Sciatic nerve (tissue), 2 donors: ENCODE data around the gene AFF2. TPM values are rescaled to one million over a fixed set of nuclear protein-coding genes. Genes with fewer than 3 reads are reported as not detected.

Source experiments
- ATAC-seq: fragments of 200-7000 bp; cut with Tn5 transposase; one replicate; pipeline ENCODE4 v1.9.1; 2020; ENCODE audit warnings: mild to moderate bottlenecking, moderate library complexity
- DNase-seq: peaks from one replicate; pipeline ENCODE4 v3.0.0-alpha.2; 2020; ENCODE audit warnings: low spot score
- intact Hi-C: fragments of 100-400 bp; cut with DNase I; formaldehyde crosslinking; loops from one replicate; pipeline ENCODE4 v1.14.2; 2022
- total RNA-seq: library from RNA; stranded (reverse); fragmentation: NEBNext Ultra II Directional; extraction: Animal tissue kit (Norgen Biotek cat#: 25700); gene quantifications from one replicate; pipeline ENCODE4 v1.2.1, GENCODE V29; 2021
- donor health status: DM: no; HTN: no; CAD: no.
- donor health status: DM: no; HTN: no; CAD: no.

Gene AFF2
- total RNA-seq, 1 donor from 2014 or later: 7.6 TPM

DNA sequence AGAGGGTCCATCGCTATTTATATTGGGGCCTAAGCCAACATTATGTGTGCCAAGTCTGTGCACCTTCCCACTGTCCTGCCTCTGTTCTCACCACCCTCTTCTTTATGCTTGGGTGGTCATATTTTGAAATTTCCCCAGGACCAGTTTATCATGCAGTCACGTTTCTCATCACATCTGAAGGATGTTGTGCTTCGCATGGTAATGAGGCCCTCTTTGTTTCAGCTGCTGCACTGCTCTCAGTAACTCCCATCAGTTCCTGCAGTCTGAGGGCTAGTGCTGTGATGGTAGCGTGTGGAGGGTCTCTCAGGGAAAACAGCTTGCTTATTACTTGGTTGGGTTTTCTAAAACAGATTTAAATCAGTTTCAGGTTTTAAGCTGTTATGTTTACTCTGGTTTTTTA lies 288.0 kb downstream of the AFF2 start:
- intact Hi-C loops: no loop called here
- no peak for DNase-seq
- ATAC-seq: no peak

DNA sequence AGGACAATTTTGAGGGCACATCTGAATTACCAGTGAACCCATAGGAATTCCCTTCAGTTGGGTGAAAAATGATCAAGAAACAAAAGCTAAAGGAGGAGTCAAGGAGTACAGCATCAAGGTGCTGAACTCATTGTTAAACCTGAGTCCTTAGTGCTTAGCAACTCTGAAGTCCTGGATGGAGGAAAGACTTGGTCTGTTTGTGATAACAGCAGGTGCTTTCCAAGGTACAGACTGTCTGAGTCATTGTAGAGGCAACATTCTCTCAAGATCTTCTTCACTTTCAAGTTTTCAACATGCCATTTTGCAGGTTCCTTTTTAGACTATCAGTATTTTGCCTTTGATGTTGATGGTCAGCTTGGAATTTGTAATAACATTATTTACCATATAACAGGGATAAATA lies 293.9 kb downstream of the AFF2 start:
- no peak for ATAC-seq
- intact Hi-C loops: no loop called here

DNA sequence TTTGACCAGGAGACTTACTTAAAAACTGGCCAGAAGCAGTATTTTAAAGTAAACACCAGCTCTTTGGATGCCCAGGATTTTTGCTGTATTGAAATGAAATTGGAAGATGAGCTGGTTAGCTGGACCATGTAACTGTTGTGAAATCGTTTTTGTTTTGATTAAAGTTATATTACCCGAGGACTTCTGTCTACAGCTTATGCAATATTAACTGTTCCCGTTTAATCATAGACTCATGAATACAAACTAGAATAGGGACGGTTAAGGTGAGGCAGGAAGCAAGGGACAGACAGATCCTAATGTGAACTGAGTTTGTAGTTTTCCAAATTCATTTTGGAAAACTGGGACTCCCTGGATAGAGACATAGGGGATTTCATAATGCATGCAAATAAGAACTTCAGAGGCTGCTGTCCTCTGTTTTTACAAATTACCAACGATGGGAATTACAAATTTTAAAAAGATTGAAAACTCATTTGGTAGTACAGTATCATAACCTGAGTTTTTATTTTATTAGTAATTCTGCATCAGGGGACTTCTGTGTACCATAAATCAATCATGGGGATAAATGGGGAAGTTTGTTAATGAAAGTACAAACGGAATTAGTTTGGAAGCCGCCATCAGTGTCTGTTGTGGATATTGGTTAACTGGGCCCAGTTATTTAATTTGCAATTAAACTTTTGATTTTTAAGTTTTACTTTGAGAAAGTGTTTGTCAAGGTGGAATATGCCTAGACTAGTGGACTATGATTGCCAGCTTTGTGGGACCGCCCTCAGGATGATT lies 304.4 kb downstream of the AFF2 start:
- intact Hi-C loops: no loop called here
- peak; percentile 62 for ATAC-seq

More for the DNA sequence above, 293.9 kb downstream of the AFF2 start:
- no peak for DNase-seq

DNA sequence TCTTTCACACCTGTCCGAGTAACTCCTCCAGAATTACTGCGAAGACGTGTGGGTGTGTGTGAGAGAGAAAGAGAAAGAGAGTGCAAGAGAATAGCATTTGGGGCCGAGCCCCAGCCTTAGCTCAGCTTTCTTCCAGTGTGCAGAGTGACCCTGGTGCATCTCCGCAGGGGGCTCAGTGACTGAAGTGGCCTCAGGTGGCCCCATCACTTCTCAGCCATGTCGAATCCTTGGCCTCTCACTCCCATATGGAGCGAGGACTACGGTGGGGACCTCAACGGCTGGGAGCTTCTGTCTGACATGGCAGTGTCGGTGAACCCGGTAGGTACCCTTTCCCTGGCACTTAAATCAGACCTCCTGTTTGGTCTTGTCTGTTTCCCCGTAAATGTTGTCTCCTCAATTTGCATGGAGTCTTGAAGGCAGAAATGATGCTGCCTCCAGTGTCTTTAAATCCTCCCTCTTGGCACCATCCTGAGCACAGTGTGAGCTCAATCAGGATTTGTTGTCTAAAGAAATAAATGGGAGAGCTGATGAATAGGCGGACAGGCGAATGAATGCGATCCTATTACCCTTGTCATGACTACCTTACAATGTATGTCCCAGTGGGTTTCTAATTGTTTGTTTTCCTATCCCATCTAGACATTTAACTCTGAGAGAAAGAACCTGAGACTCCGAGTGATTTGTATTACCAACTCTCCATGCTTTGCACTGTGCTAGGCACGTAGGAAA lies 305.9 kb downstream of the AFF2 start:
- intact Hi-C loops: no loop called here
- DNase-seq (no peak), ATAC-seq (no peak)

More for the DNA sequence above, 304.4 kb downstream of the AFF2 start:
- no peak for DNase-seq

DNA sequence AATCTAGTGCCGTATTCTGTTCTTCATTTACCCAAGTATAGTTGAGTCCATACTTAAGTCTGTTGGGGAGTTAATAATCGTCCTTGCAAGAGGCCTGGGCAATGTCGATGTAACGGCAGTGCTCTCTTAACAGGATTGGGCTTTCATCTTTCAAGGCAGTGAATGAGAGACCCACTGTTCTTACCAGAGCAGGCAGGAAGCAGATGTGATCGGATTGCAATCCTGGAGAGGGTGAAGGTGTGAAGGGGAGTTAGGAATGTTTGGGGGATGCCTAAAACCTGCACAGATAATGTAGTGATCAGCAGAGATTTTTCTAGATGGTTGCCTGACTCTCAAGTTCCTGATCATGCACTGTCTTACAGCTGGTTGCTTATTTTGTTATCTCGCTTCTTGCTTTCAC lies 308.4 kb downstream of the AFF2 start:
- ATAC-seq: no peak
- no peak for DNase-seq
- intact Hi-C loops: no loop called here

DNA sequence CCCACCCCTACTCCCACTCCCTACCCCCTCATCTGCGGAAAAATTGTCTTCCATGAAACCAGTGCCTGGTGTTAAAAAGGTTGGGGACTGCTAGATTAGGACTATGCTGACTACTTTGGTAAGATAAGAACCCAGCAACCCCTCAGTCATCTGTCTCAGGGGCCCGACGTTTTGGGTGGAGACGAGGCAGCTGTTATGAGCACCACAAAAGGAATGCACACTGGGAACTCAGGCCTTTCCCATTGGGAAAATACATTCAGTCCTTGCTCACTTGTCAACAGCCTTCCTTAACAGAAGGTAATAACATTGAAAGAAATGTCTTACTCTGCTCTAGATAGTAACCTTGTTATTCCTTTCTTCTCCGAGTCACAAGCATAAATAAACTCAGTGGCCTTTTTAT lies 310.8 kb downstream of the AFF2 start:
- DNase-seq (no peak), ATAC-seq (no peak)
- intact Hi-C loops: no loop called here

DNA sequence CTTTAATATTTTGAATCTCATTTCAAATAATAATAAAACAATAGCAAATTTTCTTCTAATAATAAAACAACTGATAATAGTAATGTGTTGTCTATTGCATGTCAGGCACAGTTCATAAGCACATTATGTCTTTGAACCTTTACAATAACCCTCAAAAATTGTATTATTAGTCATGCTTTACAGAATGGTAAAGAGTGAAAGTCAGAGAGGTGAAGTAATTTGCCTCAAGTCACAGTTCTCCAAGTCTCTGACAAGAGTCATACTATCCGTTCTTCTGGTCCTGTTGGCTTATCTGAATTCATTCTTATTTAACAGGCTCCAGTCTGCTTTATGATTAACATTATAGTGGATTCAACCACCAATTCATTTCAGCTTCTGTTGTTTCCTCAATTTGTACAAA lies 313.0 kb downstream of the AFF2 start:
- ATAC-seq (no peak), DNase-seq (no peak)
- intact Hi-C loops: no loop called here

DNA sequence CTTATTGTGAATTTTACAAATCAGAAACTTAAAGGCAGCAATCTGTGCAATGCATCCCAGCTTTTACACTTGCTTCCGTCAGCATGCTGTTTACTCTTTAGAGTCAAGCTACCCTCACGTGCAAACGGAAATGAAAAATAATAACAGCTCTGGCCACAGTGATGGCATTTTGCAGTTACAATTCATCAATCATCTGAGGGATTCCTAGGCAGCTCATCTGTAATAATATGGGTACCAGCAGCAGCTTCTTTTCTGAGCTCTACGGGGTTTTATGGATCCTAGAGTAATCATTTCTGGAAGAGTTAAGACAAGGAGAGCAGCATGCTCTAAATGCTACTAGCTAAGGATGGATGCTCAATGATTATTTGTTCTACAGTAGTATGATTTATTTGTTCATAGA lies 313.6 kb downstream of the AFF2 start:
- intact Hi-C loops: no loop called here

DNA sequence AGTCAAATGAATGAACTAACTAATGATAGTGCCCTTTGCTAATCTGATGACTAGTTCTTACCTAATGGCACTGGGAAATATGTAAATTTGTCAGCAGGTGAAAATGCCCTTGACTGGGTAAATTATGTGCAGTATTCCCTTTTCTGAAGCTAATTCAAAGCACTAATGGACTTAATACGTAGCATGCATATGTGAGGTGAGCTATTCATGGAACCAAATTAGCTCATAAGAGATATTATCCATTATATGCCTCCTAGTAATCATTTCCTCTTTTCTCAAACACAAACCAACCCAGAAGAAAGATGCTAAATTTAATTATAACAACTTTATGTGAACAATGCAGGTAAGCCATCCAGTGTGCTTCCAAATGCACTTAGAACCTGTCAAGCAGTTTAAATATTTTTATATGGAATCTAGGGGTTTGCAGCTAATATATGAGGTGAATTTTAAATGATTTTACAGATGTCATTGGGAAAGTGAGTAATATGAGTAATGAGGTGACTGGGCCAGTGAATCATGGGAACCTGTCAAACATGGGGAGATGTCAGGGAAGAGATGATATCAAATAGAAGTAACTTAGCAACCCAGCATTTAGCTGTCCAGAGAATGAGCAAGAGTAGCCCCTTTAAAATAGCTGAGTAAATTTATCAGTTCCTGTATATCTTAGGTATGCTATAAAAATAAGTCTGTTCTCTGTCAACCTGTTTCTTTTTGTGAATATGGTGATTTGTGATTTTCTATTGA lies 315.0 kb downstream of the AFF2 start:
- DNase-seq (no peak), ATAC-seq (no peak)
- intact Hi-C loops: no loop called here

More for the DNA sequence above, 313.6 kb downstream of the AFF2 start:
- DNase-seq (no peak), ATAC-seq (no peak)

DNA sequence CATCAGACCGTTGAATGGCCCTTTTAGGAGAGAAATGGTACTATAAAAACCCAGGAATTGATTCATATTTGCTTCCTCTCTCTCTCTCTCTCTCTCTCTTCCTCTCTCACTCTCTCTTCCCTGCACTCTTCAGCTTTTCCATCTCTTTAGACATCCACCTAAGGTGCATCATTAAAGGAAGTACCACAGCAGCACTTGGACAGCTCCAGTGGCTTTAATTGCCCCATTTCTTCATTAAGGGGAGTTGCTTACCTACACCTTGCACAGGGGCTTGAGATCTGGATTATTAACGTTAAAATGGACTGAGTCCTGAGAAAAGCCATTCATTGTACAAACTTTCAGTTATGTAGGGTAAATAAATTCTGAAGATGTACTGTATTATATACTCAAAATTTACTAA lies 323.6 kb downstream of the AFF2 start:
- DNase-seq (no peak), ATAC-seq (no peak)
- intact Hi-C loops: no loop called here

DNA sequence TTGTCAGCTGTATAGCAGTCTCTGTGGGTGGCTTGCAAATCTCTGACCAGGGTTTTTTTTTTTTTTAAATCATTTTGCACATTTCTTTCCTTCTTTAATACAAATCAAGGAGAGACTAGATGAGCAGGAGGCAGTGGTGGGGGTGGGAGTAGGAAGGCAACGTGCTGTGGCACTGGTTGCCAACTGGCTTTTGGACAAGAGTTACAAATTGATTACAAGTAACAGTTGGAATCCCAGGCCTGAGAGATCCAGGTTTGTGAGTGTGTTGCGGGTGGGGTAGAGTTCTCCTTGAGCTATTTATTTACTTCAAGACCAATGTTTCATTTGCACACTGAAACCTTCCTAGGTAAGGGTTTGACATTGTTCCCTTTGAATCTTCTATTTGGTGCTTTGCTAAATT lies 325.3 kb downstream of the AFF2 start:
- ATAC-seq (no peak), DNase-seq (no peak)
- intact Hi-C loops: no loop called here

DNA sequence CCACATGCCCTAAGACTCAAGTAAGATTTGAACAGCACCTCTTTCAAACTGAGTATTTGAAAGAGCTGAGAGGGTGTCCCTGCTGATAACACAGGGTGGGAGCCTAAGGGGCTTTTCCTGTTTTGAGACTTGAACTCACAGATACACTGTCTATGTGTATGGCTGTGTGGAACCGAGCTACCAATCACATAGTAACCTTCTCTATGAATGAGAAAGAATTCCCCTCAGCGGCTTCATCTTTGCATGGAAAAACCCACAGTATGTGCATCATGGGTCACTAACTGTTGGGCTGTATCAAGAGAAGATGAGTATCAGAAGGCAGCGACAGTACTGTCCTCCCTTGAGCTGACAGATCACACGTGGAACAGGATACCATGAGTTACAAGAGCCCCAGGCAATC lies 336.3 kb downstream of the AFF2 start:
- intact Hi-C loops: no loop called here
- DNase-seq: no peak
- ATAC-seq: no peak

DNA sequence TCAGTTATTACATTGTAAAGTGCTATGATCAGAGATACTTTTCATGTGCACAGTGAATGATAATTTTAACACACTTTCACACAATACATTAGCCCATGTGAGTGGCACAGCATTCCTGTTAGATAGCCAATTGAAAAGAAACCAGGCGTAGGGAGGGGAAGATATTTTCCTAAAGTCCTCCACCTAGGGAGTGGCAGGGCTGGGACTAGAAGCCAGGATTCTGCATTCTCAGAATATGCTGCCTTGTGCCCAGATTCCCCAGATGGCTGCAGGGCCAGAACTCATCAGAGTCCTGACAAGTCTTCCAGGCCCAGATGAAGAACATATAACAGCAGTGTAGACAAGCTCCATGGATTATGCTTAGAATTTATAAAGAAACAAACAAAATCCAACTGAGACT lies 350.2 kb downstream of the AFF2 start:
- DNase-seq: no peak
- ATAC-seq: no peak
- intact Hi-C loops: no loop called here

DNA sequence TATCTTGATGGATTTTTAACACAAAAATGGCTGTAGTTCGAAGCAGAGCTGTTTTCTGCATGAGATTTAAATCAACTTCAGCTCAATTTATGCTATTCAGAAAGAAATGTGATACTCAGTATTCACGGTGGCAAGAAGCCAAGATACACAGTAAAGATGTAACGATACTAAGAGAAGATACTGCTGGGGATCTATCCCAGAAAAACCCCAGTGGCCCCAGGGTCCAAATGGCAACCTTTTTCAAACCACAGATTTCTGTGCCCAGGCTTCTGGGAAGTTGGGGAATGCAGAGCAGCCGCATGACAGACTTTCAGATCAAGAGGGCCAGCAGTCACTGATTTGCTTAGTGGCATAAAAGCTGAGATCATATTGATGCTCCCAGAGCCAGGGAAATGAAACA lies 353.9 kb downstream of the AFF2 start:
- ATAC-seq: no peak
- intact Hi-C loops: no loop called here
- no peak for DNase-seq

DNA sequence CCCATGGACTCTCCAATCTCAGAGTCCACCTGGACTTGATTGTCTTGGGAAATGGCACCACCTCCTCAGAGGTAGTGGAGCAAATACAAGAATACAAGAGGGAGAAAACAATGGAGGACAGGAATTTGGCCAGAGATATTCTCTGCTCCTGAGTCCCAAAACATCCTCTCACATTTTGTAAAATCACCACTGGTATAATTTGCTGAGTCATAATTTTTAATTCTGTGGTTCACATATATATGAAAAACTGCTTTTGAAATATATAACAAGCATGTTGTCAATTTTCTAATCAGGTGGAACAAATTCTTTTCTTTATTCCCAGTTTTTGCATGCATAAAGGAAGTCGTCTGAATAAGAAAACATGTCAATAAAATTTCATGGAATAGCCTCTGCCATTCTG lies 356.1 kb downstream of the AFF2 start:
- intact Hi-C loops: no loop called here
- DNase-seq (no peak), ATAC-seq (no peak)

DNA sequence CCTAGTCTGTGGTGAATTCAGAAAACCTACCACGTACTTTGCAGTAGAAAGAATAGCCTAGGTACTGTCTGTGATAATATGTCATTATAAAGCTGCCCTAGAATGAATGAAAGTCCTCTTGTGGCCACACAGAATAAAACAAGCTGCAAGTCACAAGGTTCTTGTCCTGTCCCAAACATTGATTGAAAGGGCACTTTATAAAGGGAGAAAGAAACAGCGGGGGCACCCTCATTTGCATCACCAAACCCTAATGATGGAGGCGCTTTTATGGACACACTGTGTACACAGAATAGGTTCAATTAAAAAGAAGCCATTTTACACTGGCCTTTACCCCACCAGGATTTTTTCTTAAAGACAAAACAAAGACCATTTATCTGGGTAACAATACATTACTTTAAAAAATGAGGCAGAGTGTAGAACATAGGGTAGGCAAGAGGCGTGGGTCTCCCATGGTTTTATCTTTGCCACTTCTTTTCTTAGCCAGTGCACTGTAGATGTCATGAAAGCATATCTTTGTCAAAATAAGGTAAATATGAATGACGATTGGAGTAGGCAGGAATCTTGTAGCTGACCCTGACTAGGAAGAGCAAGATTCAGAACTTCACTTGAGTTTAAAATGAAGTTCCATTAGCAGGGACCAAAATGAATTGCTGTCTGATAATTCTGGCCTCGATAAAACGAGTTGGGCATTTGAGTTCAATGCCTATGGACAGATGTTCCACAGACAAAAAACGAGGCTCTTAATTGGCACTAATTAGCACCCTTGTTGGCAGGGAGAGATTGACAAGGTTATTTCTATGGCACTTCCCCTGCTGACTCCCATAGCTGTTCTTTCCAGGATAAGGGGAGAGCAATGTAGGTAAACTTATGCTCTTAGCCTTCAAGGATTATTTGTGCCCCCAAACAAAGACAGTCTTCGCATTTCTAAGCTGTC lies 365.1 kb downstream of the AFF2 start:
- intact Hi-C loops: no loop called here
- no peak for DNase-seq
- no peak for ATAC-seq

DNA sequence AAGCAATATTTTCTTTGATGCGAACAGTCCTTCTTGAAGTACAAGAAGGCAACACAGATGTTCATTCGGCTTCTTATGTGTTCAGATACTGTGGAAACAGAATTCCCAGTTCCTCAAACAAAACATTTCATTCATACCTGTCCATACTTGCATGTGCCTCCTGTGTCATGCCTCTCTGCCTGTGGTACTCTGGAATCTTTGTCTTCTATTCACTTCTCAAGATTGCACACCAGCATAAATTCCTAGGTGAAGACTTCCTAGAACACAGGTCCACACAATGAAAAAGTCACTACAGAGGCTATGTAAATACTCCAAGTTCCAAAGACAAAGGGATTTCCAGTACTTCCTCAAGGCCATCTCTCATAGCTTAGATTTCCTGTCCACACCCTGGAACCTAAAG lies 367.2 kb downstream of the AFF2 start:
- DNase-seq (no peak), ATAC-seq (no peak)
- intact Hi-C loops: no loop called here

DNA sequence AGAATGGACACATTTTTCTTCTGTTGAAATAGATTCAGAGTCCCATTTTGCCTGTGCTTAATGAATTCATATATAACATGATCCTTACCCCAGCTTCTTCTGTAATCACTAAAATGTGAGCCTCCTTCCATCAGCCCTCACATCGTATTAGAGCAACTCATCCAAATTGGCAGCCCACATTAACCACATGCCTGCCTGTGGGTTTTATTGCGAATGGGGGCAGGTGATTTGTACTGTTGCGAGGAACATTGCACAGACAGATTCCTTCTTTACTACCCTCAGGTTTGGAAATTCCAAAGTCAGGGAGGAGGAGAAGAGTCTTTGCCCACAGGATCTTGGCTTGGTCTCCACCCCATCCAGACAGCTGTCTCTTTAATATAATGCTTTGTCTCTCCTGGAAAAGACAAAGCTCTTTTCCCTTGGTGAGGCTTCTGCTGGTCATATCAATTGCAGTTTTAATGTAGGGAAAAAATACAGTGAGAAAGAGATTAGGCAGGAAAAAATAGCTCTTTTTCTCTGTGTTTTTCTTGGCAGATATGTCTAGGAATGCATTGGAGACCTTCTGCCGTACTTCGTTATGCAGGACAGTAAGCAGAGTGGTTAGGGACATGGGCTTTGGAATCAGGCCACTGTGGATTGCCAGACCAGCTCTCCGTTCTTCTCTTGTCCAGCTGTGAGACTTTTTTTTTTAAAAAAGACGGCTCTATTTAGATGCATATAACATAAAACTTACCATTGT lies 371.2 kb downstream of the AFF2 start:
- intact Hi-C loops: no loop called here
- ATAC-seq: no peak
- no peak for DNase-seq
